Measurements from ENCODE around the gene TRA2A.

DNA sequence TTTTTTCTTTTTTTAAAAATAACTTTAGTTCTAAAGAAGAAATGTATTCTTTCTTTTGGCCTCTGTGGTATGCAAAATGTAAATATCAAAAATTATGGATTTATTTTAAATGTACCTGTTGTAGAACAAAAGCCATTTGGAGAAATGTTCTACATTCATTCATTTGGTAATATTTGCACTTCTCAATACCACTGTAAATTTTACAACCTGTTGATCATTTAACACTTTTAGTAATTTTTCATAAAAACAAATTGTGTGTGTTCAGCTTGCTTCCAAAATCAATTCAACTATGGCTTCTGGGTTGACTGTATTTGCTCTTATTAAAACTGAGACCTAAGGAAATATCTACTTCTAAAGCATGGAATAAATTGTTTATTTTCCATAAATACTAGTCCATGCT lies 59.2 kb downstream of the TRA2A start:
- TF ChIP-seq, protein P1, sequence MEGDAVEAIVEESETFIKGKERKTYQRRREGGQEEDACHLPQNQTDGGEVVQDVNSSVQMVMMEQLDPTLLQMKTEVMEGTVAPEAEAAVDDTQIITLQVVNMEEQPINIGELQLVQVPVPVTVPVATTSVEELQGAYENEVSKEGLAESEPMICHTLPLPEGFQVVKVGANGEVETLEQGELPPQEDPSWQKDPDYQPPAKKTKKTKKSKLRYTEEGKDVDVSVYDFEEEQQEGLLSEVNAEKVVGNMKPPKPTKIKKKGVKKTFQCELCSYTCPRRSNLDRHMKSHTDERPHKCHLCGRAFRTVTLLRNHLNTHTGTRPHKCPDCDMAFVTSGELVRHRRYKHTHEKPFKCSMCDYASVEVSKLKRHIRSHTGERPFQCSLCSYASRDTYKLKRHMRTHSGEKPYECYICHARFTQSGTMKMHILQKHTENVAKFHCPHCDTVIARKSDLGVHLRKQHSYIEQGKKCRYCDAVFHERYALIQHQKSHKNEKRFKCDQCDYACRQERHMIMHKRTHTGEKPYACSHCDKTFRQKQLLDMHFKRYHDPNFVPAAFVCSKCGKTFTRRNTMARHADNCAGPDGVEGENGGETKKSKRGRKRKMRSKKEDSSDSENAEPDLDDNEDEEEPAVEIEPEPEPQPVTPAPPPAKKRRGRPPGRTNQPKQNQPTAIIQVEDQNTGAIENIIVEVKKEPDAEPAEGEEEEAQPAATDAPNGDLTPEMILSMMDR (IDR thresholded peaks at IDR 0.05; ENCODE audit: poor library complexity) = no peak
- TF ChIP-seq EZH2phosphoT487 (IDR thresholded peaks at IDR 0.05; ENCODE audit: low read depth, severe bottlenecking, unreplicated experiment) = no peak
- no peak for TF ChIP-seq EZH2 (IDR thresholded peaks at IDR 0.05; ENCODE audit: borderline replicate concordance)
